ENCODE results near the gene TRERF1.

TRERF1 gene

DNA sequence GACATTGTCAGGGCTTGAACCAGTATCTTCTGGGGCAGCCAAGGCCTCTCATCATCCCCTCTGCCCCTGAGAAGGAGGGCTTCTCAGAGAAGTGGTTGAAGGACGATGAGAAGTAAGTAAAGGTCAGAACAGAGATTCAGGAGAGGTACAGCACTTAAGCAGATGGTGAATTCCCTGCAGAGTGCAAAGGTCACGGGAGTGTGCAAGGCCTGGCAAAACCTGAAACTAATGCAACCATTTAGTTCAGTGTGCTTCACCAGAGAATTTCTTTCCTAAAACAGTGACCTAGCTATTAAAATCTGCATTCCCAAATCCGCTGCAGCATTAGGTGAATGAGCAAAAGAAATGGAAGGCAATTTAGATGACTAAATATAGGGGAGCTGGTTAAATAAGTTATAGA lies 58.4 kb downstream of the TRERF1 start:
- DNase-seq (ENCODE audit: low spot score), result no peak

DNA sequence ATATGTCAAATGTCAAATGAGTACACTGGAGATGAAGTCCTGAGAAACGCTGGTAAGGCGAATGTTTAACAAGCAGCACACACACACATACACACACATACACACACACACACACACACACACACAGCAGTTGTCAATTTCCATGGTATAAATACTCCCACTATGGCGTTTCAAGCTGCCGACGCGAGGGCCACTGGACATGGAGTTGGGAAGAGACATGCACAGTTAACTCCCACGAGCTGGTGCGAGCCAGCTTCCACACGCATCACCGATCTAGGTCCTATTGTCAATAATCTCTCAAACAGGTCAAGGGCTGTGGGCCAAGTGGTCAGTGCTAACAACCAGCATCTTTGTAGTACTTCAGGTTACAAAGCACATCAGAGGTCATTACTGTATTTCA lies 58.9 kb downstream of the TRERF1 start:
- DNase-seq (ENCODE audit: low spot score), result no peak

DNA sequence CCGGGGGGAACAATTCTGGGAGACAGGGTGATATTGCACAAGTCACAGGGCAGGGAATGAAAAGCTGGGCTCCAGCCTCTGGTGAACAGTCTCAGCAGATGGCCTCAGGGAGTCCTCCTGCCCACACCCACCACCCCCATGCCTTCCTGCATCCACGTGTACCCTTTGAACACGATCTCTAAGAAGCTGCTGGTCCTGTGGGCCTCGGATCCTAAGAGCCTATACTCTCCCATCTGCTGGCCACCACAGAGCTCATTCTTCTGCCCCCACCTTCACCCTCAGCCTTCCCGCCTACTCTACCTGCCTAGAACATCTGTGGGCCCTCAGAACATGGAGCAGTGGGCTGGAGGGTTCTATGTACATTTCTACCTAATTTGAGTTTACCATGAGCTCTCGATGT lies 60.3 kb downstream of the TRERF1 start:
- no peak for DNase-seq (ENCODE audit: low spot score)

DNA sequence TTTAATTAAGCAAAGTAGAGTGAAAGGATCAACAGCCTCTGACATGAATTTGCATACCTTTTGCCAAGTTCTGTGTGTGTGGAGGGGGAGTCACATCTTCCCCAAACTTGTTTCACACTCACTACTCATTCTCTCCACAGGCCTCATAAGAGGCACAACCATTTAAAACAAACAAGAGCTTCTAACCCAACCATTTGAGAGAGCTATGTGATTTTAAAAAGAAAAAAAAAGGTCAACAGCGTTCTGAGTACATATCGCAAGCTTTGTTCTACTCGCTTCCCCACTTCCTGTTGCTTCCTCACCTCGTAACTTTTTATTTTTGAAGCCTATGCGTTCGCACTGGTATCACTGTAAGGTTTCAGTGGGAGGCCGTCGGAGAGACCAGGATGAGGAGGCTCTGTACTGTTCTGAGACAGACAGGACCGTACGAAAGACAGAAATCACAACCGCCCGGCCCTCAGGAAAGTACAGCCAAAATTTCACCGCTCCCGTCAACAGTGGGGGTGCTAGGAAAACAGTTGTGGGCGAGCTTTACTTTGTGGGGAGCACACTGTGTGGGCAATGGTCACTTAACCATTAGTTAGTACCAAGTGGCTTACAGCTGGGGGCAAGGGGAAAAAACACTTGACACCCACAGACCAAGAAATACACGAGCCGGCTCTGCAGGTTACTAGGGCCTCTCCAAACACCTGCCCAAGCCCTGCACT lies 61.3 kb downstream of the TRERF1 start:
- DNase-seq (ENCODE audit: low spot score), result no peak

DNA sequence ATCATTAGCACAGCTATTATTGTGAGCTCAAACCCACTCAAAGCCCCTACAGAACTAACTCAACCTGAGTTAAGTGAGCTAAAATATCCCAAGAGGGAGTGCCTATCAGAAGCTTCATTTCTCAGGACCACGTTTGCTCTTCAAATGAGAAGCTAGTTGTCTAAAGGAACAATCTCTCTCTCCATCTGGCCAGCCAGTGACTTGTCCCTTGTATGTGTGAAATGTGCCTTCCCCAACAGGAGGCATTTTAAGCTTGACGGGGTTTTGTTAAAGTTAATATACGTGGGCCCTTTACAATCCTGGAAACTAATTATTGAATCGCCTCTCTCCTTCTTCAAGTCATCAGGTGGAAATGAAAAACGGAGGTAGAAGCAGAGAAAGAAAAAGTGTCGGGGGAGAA lies 62.0 kb downstream of the TRERF1 start:
- no peak for DNase-seq (ENCODE audit: low spot score)

DNA sequence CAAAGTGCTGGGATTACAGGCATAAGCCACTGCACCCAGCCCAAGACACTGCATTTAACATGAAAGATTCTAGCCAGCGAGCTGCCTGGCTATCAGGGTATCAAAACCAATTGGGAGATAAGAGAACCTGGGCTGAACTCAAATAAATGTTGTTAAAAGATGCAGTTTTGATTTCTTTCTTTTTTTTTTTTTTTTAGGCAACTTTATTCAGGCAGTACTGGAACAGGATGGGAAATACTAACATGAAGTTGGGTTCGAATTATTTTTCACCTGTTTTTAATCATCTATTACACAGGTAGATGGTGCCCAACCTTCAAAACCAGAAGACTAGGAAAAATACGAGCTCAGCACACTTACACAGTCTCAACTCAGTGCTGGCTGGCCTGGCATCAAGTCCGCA lies 63.7 kb downstream of the TRERF1 start:
- DNase-seq (ENCODE audit: low spot score), result no peak

DNA sequence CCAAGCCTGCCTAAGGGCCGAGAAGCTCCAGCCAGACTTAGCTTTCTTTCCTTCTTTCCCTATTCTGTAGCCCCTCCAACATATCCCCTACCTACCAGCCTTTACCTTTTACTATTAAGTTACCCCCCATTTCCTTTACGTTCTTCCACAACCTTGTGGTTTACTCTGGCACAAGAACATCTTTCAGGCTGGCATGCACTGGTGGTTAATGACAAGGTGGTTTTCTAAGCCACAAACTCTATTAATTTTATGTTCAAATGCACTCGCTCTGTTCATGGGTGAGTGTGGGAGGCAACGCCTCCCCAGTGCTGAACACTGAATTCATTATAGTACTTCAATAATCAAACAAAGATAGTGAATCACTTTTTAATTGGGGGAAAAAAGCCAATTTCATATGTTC lies 64.4 kb downstream of the TRERF1 start:
- DNase-seq (ENCODE audit: low spot score), result no peak

DNA sequence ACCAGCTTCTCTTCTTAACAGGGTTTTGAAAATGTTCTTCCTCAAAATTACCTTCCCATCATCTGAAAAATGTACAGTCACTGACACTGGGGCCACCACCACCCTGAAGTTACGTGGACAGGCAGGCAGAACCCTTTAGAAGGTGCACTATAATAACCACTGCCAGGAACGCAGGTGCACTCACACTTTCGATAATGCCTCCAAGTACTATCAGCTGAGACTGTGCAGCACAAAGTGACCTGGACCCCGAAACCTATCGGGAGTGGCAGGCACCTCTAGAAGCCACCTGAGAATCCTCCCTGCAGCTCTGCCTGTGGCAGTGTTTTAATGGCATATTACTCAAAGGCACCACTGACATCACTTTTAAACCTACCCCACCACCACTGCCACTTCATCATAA lies 66.4 kb downstream of the TRERF1 start:
- no peak for DNase-seq (ENCODE audit: low spot score)

DNA sequence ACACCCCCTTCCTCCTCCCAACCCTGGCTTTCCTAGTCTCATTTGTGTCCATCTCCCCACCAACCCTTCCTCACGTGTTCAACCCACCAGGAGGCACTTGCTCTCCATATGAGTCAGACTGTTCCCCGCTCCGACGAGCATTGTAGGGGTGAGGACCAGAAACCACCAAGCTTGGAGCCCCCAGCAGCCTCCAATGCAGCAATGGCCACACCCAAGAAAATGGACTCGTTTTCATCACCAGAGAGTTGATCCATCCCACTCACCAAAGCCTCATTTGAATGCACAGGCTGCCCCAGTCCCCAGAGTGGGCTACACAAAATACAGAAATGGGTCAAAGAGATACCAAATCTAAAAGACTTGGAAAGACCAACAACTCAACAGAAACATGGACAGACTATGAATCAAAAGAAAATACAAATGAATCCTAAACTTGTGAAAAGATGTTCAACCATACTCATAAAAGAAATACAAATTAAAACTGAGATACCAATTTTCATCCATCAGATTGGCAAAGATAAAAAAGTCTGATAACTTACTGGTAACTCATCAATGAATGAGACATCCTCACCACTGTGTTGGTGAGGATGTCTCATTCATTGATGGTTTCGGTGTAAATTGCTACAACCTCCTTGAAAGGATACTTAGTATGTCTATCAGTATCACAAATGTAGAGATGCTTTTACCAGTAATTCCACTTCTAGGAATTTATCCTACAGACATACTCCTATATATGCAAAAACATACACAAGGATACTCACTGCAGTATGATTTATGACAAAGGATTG lies 68.1 kb downstream of the TRERF1 start:
- no peak for DNase-seq (ENCODE audit: low spot score)

DNA sequence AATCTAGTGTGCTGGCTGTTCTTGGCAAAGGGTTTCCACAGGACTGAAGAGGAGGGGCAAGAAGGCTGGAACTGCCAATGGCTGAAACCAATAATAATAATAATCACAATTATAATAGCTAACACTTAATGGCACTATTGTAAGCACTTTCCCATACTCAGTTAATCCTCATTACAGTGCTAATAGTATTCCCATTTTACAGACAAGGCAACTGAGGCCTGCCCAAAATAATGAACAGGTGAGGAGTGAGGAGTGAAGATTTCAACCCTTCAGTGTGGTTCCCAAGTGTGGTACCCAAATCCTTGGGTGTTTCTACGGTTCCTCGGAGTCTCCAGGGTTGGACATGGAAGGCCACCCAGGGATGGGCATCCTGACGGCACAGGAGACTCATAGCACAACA lies 69.9 kb downstream of the TRERF1 start:
- no peak for DNase-seq (ENCODE audit: low spot score)

DNA sequence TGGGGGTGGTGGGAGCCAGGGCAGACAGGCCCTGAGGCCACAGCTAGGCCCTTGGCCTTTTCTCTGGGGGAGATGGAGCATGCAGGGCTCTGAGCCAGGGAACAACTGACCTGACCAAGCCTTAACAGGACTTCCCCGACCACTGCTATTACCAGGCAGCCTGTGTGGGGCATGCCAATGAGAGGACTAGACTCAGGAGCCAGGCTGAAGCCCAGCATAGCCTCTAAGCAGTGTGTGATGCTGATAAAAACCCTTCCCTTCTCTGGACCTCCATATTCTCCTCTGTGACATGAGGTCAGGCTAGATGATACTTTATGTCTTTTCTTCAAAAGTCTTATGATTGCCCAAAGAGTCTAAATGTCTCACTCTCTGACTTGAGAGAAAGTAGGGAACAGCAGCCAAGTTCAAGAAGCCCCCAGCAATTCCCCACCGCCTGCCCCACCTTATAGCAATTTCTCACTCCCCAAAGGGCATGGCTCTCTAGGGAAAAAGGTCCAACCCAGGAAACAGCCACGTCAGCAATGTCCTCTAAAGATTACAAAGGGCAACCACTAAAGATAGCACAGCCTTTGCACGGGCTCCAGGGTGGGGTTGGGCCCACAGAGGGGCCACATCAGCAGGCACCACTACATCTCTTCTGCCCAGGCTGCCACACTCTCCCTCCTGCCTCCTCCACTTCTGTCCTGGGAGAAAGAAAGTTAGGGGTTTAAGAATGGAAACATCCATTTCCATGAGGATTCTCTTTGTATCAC lies 71.3 kb downstream of the TRERF1 start:
- DNase-seq (ENCODE audit: low spot score), result no peak

DNA sequence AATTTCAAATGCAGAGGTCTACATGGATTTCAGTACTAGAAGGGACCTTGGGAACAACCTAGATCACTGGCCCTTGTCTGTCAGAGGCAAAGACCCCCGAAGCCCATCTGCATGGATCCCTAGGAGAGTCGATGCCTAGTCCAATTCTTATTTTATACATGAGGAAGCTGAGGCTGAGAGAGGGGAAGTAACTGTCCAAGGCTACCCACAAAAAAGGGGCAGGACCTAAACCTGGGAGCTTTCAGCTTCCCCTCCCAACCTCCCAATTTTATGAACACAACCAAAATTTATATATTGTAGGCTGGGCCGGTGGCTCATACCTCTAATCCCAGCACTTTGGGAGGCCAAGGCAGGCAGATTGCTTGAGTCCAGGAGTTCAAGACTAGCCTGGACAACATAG lies 73.2 kb downstream of the TRERF1 start:
- no peak for DNase-seq (ENCODE audit: low spot score)

DNA sequence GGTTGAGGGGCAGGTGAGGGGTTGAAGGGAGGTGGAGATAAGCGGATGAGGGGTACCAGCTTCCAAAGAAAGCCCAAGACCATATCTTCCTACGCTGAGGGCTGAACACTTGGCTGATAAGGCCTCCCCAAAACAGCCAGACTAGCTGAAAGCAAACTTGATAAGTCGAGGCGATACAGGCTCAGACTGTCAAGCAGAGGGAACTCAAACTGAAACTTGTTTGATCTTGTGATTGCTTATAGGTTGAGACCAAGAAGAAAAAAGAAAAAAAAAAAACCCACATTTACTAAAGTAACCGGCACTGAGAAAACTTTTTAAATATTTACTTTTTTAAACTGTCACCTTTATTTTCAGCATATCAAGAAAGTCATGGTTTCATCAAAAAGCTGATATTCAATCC lies 73.6 kb downstream of the TRERF1 start:
- DNase-seq (ENCODE audit: low spot score), result no peak

DNA sequence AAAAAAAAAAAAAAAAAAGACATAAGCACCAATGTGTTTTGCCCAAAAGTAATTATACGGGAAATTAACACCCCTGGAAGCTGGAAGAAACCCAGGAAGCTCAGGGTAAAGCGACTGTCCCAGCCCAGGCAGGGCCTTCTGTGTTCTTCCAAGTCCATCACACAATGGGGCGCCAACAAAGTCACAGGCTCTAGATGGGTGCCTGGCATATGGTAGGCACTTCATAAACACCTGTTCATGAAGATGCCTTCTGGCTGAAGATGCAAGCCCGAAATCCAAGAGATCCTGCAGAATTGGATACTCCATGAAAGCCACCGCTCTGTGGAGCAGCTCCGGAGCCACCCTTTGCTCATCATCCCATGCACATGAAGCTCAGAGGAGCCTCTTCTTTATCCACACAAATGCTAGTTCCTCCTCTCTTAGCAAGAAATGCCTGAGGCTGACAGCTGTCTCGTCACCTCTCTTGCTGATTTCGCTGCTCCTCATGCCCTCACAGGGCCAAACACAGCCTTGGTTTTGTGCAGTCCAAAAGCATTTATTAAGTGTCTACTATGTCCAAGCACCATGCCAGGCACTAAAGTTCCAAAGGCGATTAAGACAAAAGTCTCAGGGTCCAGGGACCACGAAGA lies 76.6 kb downstream of the TRERF1 start:
- no peak for DNase-seq (ENCODE audit: low spot score)

DNA sequence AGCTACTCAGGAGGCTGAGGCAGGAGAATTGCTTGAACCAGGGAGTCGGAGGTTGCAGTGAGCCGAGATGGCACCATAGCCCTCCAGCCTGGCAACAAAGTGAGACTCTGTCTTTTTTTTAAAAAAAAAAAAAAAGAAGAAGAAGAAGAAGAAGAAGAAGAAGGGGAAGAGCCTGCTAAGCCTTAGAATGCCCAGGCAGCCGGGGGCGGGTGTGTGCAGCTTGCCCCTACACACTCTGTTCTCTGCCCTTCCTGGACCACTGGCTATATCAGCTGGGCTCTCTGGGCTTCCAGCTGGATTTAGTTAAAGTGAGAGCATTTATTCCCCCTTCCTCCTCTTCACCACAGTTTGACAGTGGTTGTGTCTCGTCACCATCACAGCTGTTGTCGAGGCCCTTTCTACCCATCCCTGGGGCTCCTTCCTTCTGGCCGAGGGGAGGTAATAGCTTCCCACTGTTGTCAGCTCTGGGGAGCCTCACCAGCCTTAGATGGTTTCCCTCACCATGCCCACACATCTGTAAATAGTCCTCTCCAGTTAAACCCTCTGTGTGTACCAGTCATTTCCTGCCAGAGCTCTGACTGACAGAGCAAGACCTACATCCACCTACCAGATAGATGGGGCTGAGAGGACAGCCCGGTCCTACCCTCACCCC lies 77.6 kb downstream of the TRERF1 start:
- no peak for DNase-seq (ENCODE audit: low spot score)

DNA sequence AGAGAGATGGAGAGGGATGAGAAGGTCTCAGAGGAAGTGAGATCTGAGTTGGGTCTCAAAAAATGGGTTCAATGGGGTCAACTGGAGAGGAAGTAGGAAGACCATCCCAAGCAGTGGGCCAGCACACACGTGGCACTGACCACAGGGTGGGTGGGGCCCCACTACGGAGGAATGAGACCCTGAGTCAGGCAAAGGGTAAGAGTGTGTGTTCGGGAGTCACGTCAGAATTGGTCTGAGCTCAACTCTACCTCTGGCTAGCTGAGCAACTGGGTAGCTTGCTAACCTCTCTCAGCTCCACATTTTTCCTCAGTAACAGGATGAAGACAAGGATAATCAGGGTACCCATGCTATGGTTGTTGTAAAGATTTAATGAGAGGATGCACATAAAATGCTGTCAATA lies 79.0 kb downstream of the TRERF1 start:
- no peak for DNase-seq (ENCODE audit: low spot score)

DNA sequence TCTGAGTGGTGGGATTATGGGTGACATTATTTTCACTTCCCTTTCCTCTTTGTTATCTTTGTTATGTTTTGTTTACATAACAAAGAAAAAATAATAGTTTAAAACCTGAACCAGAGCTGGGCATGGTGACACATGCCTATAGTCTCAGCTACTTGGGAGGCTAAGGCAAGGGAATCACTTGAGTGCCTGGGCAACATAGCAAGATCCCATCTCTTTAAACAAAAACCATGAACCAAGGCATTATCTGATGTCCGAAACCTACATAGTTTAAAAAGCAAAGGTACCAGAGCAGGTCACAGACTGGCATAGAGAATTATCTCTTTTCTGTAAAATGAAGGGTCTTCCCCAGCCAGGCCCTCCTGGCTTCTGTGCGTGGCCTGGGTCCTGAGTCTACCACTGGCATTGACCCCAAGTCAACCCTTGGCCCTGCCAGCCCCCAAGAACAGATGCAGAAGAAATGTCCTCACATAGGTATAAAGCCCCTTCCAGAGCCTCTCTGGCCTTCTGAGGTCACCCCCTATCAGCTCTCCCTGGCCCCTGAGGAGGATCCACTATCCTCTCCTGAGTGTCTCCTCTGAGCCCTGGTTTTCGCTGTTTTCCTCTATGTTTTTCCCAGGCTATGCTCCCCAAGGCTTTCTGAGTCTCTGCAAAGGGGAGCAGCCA lies 81.3 kb downstream of the TRERF1 start:
- no peak for DNase-seq (ENCODE audit: low spot score)

DNA sequence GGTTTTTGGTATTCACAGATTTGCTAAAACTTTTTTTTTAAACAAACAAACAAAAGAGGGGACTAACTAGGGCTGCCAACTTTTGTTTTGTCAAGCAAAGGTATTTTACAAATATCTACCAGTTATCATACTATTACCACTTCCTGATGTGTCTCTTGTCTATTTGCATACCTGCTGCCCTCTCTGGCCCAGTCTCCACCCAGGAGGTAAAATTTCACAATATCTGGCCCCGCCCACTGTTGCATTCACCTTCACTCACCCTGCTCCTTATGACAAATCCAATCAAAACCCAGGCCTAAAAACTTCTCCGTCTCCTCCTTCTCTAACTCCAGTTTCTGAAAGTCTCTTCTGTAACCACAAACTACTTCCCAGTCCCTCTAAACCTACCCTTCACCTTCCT lies 82.2 kb downstream of the TRERF1 start:
- DNase-seq (ENCODE audit: low spot score), result no peak

DNA sequence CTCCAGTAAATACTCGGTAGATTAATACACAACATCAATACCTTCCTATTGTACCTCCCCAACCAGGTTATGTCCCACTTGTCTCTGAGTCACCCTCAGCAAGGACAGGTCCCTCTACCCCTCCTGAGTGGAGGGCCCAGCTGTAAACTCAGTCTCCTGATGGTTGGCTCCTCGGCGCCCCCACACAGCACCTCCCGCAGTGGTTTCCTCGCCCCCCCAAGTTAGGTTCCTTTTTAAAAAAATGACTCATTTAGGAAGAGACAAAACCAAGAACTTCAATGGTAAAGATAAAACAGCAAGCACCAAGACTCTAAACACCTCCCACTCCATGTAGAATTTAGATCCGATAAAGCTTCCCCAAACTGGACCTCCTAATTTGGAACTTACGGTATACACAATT lies 83.5 kb downstream of the TRERF1 start:
- no peak for DNase-seq (ENCODE audit: low spot score)

DNA sequence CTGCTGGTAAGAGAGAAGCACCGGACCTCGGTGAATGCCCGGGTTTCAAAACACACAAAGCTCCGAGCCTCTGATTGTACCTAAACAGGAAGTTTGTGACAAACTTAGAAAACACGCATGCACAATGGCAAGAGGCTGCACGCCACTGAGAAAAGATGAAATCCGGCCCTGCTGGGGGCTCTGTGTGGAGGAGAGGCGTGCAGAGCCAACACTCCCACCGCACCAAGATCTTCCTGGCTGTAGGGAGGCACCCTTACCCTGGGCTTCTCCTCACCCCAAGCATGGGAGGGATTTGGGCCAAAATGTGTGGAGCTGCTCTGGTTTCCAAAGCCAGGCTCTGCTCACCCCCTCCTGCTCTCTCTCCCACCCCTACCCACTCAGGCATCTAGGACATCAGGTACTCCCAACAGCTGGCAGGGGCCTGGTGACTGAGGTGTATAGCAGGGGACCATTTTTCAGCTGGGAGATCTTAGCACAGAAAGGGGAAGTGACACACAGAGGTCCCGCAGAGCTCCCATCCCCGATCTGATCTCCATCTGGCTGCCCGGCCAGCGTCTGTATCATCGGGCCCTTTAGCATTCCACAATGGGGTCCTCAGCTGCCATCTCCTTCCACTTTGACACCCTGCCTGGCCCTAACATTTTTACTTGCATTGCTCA lies 84.2 kb downstream of the TRERF1 start:
- DNase-seq (ENCODE audit: low spot score), result no peak

DNA sequence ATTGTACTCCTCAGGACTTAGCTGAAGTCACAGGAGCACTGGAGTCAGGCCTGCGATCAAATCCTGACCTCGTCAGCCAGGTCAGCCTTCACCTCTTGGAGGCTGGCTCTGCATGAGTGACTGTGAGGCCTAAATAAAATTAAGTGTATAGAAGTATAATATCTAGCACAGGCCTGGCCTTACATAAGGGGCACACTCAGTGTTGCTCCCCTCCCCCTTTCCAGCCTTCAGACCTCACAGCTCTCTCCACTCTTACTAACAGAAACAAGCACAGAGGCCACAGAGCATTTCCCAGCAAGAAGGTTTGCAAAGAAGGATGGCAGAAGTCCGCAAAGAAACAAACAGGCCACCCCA lies 84.8 kb downstream of the TRERF1 start:
- DNase-seq (ENCODE audit: low spot score), result no peak
